ENCODE results near the gene RAB39A. TPM values are rescaled to one million over a fixed set of nuclear protein-coding genes. Genes with fewer than 3 reads are reported as not detected.

Gene RAB39A
- total and polyA plus RNA-seq, 4 donors: 0.30 to 3.6 (median 2.5) TPM

GRCh38 chr11:107963091-107963490 lies 34.8 kb downstream of the RAB39A start:
- WGBS, 2 donors: 79 to 87% methylated on average over 8 of the region's 8 CpGs
- Histone ChIP-seq H3K4me3 (no peak overlapping the region), H3K9ac (ENCODE audit: insufficient read depth in 1 of 2, low read length in 2 of 2) (no peak overlapping the region), H3K4me1 (ENCODE audit: control insufficient read depth in 5 of 5, insufficient read depth in 5 of 5, low read length in 5 of 5) (no peaks in the 10 kb centered on the region), H3K27ac (ENCODE audit: low read depth in 1 of 2, low read length in 1 of 2) (no peak overlapping the region), H3K36me3 (ENCODE audit: control insufficient read depth in 4 of 4, insufficient read depth in 4 of 4, low read length in 4 of 4) (no peaks in the 10 kb centered on the region), H3K9me3 (ENCODE audit: control insufficient read depth in 4 of 4, insufficient read depth in 3 of 4, low read length in 3 of 4) (no peaks in the 10 kb centered on the region), H3K27me3 (ENCODE audit: control insufficient read depth in 3 of 3, insufficient read depth in 3 of 3, low read length in 2 of 3) (no peaks in the 10 kb centered on the region)
- no peak for ATAC-seq (ENCODE audit: insufficient read depth, low FRiP score)
- TF ChIP-seq, protein P1, sequence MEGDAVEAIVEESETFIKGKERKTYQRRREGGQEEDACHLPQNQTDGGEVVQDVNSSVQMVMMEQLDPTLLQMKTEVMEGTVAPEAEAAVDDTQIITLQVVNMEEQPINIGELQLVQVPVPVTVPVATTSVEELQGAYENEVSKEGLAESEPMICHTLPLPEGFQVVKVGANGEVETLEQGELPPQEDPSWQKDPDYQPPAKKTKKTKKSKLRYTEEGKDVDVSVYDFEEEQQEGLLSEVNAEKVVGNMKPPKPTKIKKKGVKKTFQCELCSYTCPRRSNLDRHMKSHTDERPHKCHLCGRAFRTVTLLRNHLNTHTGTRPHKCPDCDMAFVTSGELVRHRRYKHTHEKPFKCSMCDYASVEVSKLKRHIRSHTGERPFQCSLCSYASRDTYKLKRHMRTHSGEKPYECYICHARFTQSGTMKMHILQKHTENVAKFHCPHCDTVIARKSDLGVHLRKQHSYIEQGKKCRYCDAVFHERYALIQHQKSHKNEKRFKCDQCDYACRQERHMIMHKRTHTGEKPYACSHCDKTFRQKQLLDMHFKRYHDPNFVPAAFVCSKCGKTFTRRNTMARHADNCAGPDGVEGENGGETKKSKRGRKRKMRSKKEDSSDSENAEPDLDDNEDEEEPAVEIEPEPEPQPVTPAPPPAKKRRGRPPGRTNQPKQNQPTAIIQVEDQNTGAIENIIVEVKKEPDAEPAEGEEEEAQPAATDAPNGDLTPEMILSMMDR (IDR thresholded peaks at IDR 0.05; ENCODE audit: control extremely low read depth, extremely low read depth): no peak
- DNase-seq: no peak

DNA sequence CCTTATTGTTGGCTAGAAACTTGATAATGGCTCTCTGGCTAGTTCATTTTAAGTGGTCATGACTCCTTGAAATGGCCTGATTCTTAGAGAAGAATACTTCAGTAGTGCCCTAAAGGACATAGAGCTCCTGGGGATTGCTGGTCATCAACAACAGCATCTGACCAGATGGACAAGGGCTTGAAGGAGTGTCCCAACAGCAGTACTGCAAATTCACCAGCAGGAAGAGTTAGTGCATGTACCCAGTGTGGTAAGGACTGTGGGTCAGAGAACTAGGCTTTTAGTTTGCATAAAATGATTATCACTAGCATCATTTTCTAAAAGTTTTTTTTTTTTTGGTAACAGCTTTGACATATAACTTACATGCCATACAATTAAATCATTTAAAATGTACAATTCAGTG lies 41.0 kb downstream of the RAB39A start:
- TF ChIP-seq, protein P1 (IDR thresholded peaks at IDR 0.05; ENCODE audit: control extremely low read depth, extremely low read depth): no peak
- no peaks in the 10 kb centered on the region for H3K27me3 ChIP-seq (ENCODE audit: control insufficient read depth in 3 of 3, insufficient read depth in 3 of 3, low read length in 2 of 3)
- H3K27ac ChIP-seq (ENCODE audit: low read depth in 1 of 2, low read length in 1 of 2): no peak overlapping the region
- H3K9ac ChIP-seq (ENCODE audit: insufficient read depth in 1 of 2, low read length in 2 of 2): no peak overlapping the region
- no peaks in the 10 kb centered on the region for H3K36me3 ChIP-seq (ENCODE audit: control insufficient read depth in 4 of 4, insufficient read depth in 4 of 4, low read length in 4 of 4)
- DNase-seq (no peak), ATAC-seq (ENCODE audit: insufficient read depth, low FRiP score) (no peak)
- H3K9me3 ChIP-seq (ENCODE audit: control insufficient read depth in 4 of 4, insufficient read depth in 3 of 4, low read length in 3 of 4): peaks cover 0 to 2% (median 0%) of the 10 kb centered on the region in 4 donors
- no peak overlapping the region for H3K4me3 ChIP-seq
- H3K4me1 ChIP-seq (ENCODE audit: control insufficient read depth in 5 of 5, insufficient read depth in 5 of 5, low read length in 5 of 5): no peaks in the 10 kb centered on the region

- no peak overlapping the region for H3K27ac ChIP-seq (ENCODE audit: low read depth in 1 of 2, low read length in 1 of 2)
- no peaks in the 10 kb centered on the region for H3K4me1 ChIP-seq (ENCODE audit: control insufficient read depth in 5 of 5, insufficient read depth in 5 of 5, low read length in 5 of 5)
- TF ChIP-seq, protein P1 (IDR thresholded peaks at IDR 0.05; ENCODE audit: control extremely low read depth, extremely low read depth): no peak
- H3K9ac ChIP-seq (ENCODE audit: insufficient read depth in 1 of 2, low read length in 2 of 2): no peak overlapping the region
- peaks cover 0 to 2% (median 0%) of the 10 kb centered on the region in 4 donors for H3K9me3 ChIP-seq (ENCODE audit: control insufficient read depth in 4 of 4, insufficient read depth in 3 of 4, low read length in 3 of 4)
- H3K27me3 ChIP-seq (ENCODE audit: control insufficient read depth in 3 of 3, insufficient read depth in 3 of 3, low read length in 2 of 3): no peaks in the 10 kb centered on the region
- H3K36me3 ChIP-seq (ENCODE audit: control insufficient read depth in 4 of 4, insufficient read depth in 4 of 4, low read length in 4 of 4): no peaks in the 10 kb centered on the region
- no peak overlapping the region for H3K4me3 ChIP-seq
- WGBS, 2 donors: 85 to 95% methylated on average over 5 of the region's 5 CpGs
- DNase-seq (no peak), ATAC-seq (ENCODE audit: insufficient read depth, low FRiP score) (no peak)
Observed at GRCh38 chr11:107970049-107970448, 41.8 kb downstream of the RAB39A start.

- Histone ChIP-seq H3K27me3 (ENCODE audit: control insufficient read depth in 3 of 3, insufficient read depth in 3 of 3, low read length in 2 of 3) (no peaks in the 10 kb centered on the region), H3K36me3 (ENCODE audit: control insufficient read depth in 4 of 4, insufficient read depth in 4 of 4, low read length in 4 of 4) (no peaks in the 10 kb centered on the region)
- no peak for ATAC-seq (ENCODE audit: insufficient read depth, low FRiP score)
Observed at GRCh38 chr11:107973641-107974040, 45.4 kb downstream of the RAB39A start.

More at GRCh38 chr11:107973641-107974040, 45.4 kb downstream of the RAB39A start:
- Histone ChIP-seq H3K4me3 (no peak overlapping the region), H3K4me1 (ENCODE audit: control insufficient read depth in 5 of 5, insufficient read depth in 5 of 5, low read length in 5 of 5) (no peaks in the 10 kb centered on the region), H3K27ac (ENCODE audit: low read depth in 1 of 2, low read length in 1 of 2) (no peak overlapping the region), H3K9me3 (ENCODE audit: control insufficient read depth in 4 of 4, insufficient read depth in 3 of 4, low read length in 3 of 4) (peaks cover 0 to 2% (median 0%) of the 10 kb centered on the region in 4 donors), H3K9ac (ENCODE audit: insufficient read depth in 1 of 2, low read length in 2 of 2) (no peak overlapping the region)
- TF ChIP-seq, protein P1 (IDR thresholded peaks at IDR 0.05; ENCODE audit: control extremely low read depth, extremely low read depth): no peak
- no peak for DNase-seq
- 98 to 100% methylated on average over 1 of the region's 1 CpG for WGBS, 2 donors
